GM19467 (cell line): ENCODE data around the gene FAM228A.

ENCODE experiments used
- ATAC-seq: cut with Tn5 transposase; IDR thresholded peaks from one replicate; pipeline ENCODE4 v1.9.1; 2021; ENCODE audit warnings: mild to moderate bottlenecking, moderate library complexity; ENCODE audit not compliant: unreplicated experiment

The FAM228A gene

DNA sequence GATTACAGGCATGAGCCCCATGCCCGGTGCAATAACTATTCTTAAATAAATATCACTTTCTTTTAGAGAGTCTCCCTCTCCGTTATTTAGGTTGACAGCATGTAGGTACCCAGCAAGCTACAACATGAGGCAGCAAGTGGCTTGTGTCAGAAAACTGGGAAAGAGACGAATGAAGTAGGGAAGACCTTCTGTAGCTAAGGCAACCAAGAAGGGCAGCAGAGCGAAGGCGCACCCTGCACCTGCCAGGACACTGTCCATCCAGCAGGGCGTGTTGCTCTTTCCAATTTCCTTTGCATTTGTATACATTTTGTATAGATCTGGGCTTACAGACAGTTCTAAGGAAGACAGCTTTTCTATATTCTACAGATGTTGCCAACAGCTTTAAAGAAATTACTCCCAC, 48.1 kb downstream of the FAM228A start:
- no peak for ATAC-seq

DNA sequence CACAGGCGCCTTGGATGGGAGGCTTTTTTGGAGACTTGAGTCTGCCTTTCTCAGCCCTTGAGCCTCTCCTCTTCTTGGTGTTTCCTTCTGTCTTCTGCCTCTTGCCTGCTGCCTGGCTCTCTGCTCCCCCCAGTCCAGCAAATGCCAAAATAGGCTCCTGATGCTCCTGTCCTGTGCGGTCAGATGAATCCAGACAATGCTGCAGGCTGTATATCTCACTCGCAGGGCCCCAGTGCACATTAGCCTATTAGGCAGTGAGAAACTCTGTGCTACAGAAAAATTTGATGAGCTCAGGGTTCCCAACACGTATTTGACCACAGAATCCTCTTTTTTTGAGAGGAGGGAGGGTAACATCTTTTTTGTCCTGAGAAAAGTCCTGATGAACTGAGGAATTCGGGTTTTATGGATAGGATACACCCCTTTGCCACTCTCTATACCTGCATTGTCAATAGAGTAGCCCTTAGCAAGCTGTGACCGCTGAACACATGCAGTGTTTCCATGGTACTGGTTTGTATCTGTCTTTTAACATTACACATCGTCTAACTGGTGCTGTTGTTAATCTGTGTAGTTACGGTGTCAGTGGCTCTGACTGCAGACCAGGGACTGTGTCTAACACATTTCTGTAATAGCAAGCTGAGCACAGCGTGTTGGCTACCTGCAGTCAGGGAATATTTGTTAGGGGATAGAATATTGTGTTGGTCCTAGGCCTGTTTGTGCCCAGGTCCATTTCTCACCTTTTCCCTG, 50.8 kb downstream of the FAM228A start:
- ATAC-seq = no peak

DNA sequence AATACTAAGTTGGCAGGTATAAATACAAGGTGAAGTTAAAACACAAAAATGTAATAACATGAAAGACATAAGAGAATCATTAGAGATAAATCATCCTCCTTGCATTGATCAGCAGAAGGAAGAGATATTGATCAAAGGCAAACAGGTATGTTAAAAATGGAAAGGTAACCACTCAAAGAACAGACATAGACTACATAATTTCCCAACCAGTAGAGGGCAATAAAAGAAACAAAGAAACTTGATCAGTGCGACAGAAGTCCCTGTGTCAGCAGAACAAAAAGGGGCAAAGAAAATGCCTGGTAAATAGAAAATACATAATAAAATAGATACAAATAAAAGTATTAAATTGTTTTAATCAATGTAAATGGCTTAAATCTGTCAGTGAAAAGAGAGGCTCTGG, 53.6 kb downstream of the FAM228A start:
- no peak for ATAC-seq

DNA sequence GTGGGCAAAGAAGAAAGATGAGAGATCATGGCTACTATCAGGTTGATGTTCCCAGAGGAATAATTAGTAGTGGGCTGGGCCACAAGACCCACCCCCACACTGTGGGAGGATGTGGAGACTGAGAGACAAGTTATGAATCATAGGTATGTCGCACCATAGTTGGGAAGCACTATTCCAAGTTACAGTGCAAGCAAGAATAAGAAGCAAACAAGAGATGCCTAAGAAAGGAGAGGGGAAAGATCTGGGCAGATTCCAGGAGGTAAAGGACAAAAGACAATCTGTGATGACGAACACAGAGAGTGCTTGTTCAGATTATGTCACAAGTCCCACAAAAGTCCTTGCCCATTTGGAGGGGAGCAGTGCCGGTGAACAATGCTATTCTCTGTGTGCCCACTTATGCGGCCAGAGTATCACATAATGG, 56.6 kb downstream of the FAM228A start:
- no peak for ATAC-seq

DNA sequence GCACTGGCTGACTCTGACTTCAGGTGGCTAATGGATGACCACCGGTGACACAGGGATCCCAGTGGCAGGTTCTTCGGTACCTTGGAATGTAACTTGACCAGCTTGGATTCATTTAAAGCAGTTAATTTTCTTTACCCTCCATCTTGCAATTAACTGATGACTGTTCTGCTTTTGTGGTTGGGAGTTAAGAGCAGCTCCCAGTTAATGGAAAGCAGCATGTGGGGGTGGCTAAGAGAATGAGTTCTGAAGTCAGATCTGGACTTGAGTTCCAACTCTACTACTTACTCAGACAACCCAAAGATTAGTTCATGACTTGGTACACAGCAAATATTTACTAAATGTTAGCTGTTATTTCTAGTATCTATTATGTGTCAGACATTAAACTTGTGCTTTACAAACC, 58.5 kb downstream of the FAM228A start:
- ATAC-seq = no peak

DNA sequence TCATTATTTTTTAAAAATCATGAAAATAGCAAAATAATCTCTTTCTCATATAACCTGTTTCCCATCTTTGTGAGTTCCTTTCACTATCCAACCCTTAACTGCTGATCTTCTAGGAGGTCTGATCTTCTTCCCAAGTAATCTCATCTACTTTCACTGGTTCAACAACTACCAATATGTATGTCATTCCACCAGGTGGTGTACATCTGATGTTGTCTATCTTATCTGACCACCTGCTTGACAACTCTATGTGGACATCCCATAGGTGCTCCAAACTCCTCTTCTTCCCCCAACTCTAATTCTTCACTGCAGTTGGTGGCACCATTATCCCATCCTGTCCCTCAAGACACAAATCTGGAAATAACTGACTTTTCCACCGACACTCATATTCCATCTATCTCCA, 62.5 kb downstream of the FAM228A start:
- no peak for ATAC-seq

DNA sequence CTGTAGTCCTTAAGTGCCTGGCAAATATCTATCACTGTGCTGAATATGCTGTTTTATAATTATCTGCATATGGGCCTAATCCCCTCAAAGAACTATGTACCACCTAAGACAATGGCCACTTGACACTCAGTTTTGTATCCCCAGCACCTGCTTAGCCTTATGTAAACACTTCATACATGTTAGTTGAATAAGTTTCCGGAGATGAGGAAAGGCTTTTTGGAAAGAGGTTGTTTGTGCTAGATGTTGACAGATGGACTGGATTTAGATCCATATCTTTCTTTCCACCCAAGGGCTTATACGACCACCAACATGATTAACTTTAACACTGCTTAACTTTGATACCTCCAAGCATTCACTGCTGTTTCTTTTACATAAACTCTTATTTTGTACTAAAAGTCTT, 63.3 kb downstream of the FAM228A start:
- ATAC-seq = no peak

DNA sequence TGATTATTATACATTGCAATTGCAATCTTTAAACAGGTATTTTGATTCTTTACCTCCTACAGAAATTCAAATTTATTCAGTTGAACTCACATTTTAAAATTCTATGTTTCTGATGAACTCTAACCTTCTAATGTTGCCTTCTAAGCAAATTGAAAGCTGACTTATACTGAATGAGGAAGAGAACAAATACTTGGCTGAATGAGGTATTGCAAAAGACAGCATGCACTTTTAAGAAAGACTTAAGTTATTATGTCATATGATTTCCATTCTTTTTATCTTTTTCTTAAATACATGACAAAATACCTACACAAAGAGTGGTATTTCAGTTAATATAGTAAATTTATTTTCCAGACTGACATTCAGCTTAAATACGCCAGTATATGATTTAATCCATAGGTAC, 64.7 kb downstream of the FAM228A start:
- no peak for ATAC-seq
